GM12878 (cell line): ENCODE measurements around the gene GBX1. TPM values are rescaled to one million over a fixed set of nuclear protein-coding genes. Genes with fewer than 3 reads are reported as not detected.

Source experiments
- ATAC-seq: fragments of 200-7000 bp; cut with Tn5 transposase; 3 replicates; pipeline ENCODE4 v1.9.1; 2020; ENCODE audit warnings: mild to moderate bottlenecking, moderate library complexity
- BruUV-seq: library from RNA; stranded (reverse); fragments of 400-500 nt; replicated peaks from 2 replicates; lab custom pipeline; 2021; lab: Mats Ljungman, UMichigan
- CTCF ChIA-PET: fragments of 300-600 bp; sonication (Branson Sonifier 250); formaldehyde crosslinking; extraction: SDS; loops from one replicate; lab custom pipeline; 2021; ENCODE audit warnings: inconsistent platforms; lab: Yijun Ruan, JAX
- POLR2A ChIA-PET: fragments of 350-600 bp; formaldehyde crosslinking; extraction: SDS; loops from one replicate; lab custom pipeline; 2021; ENCODE audit warnings: inconsistent platforms; lab: Charles Lee
- RAD21 ChIA-PET: fragments of 300-600 bp; sonication (Branson Sonifier 250); formaldehyde crosslinking; loops from one replicate; lab custom pipeline; 2023; ENCODE audit warnings: antibody characterized with exemption; ENCODE audit not compliant: unreplicated experiment; lab: Charles Lee
- SMC1A ChIA-PET: fragments of 300-600 bp; sonication (Branson Sonifier 250); formaldehyde crosslinking; loops from one replicate; lab custom pipeline; 2023; ENCODE audit not compliant: unreplicated experiment, uncharacterized antibody; lab: Charles Lee
- DNase-seq: peaks from one replicate; pipeline ENCODE4 v3.0.0-alpha.2; 2011; ENCODE audit warnings: low read depth, low spot score
- FAIRE-seq: peaks from 3 replicates; lab custom pipeline; 2011; peaks lifted over from hg19 to GRCh38; lab: Jason Lieb, UNC
- H2AFZ ChIP-seq: 2 replicates; pipeline ENCODE4 v1.6.0; 2011; ENCODE audit warnings: low read depth, low read length, control low read depth; ENCODE audit not compliant: control insufficient read depth
- H3K27ac ChIP-seq: 2 replicates; pipeline ENCODE4 v1.5.1; 2011; ENCODE audit warnings: control low read depth; ENCODE audit not compliant: control insufficient read depth, insufficient read depth
- H3K27me3 ChIP-seq, 2 experiments: replicated peaks in 1 of 2; 2 replicates each; pipeline versions ENCODE4 v1.6.0 to v1.6.1; 2011; ENCODE audit warnings: low read length in 1 of 2; ENCODE audit not compliant: control insufficient read depth in 2 of 2, insufficient read depth in 2 of 2
- H3K36me3 ChIP-seq, 2 experiments: 2 replicates each; pipeline ENCODE4 v1.5.1; 2011; ENCODE audit warnings: low read length in 1 of 2; ENCODE audit not compliant: control insufficient read depth in 2 of 2, insufficient read depth in 2 of 2
- H3K4me1 ChIP-seq: 2 replicates; pipeline ENCODE4 v1.6.1; 2011; ENCODE audit warnings: mild to moderate bottlenecking, low read length, moderate library complexity, mixed read lengths; ENCODE audit not compliant: control insufficient read depth, insufficient read depth
- H3K4me2 ChIP-seq: 2 replicates; pipeline ENCODE4 v1.6.0; 2011; ENCODE audit warnings: control low read depth; ENCODE audit not compliant: control insufficient read depth, insufficient read depth
- H3K4me3 ChIP-seq: fragments of 200-600 bp; sonication (generic); 2 replicates; pipeline ENCODE4 v1.5.1; 2016
- H3K79me2 ChIP-seq: 2 replicates; pipeline ENCODE4 v1.6.0; 2011; ENCODE audit warnings: low read length; ENCODE audit not compliant: control insufficient read depth, insufficient read depth
- H3K9ac ChIP-seq: 2 replicates; pipeline ENCODE4 v1.8.0; 2011; ENCODE audit warnings: low read length, control low read depth, mixed read lengths; ENCODE audit not compliant: control insufficient read depth, insufficient read depth
- H3K9me3 ChIP-seq: replicated peaks from 3 replicates; pipeline ENCODE4 v1.5.1; 2011; ENCODE audit warnings: mild to moderate bottlenecking, low read length; ENCODE audit not compliant: control insufficient read depth, insufficient read depth
- H4K20me1 ChIP-seq: 2 replicates; pipeline ENCODE4 v1.6.0; 2011; ENCODE audit not compliant: control insufficient read depth, insufficient read depth
- CEBPB ChIP-seq, 2 experiments: fragments of 150-350 bp in 1 of 2; IDR thresholded peaks; 2 replicates each; pipeline ENCODE4 v1.6.1; 2012 to 2014; ENCODE audit warnings: low read depth in 2 of 2, low read length in 2 of 2, borderline replicate concordance in 1 of 2, inconsistent platforms in 1 of 2
- CREB1 ChIP-seq: IDR thresholded peaks from 2 replicates; pipeline ENCODE4 v1.6.1; 2012; ENCODE audit warnings: low read depth, mild to moderate bottlenecking, inconsistent platforms
- CREM ChIP-seq: IDR thresholded peaks from 2 replicates; pipeline ENCODE4 v1.6.1; 2014; ENCODE audit warnings: antibody characterized with exemption, low read depth
- E2F4 ChIP-seq: IDR thresholded peaks from 2 replicates; pipeline ENCODE4 v1.6.1; 2012; ENCODE audit warnings: low read depth, low read length, improper control_type of control experiment
- KAT2A ChIP-seq: conservative IDR thresholded peaks from 2 replicates; pipeline ENCODE4 v1.6.1; 2011; ENCODE audit warnings: low read depth, low read length; ENCODE audit not compliant: control insufficient read depth
- MLLT1 ChIP-seq: fragments of 450-650 bp; IDR thresholded peaks from 2 replicates; pipeline ENCODE4 v1.6.1; 2016; ENCODE audit warnings: mild to moderate bottlenecking
- MTA2 ChIP-seq: fragments of 450-650 bp; IDR thresholded peaks from 2 replicates; pipeline ENCODE4 v1.6.1; 2016; ENCODE audit warnings: low read depth, mild to moderate bottlenecking, moderate library complexity
- RBBP5 ChIP-seq: fragments of 200-600 bp; sonication (generic); conservative IDR thresholded peaks from 2 replicates; pipeline ENCODE4 v1.6.1; 2016
- SUPT20H ChIP-seq: IDR thresholded peaks from 2 replicates; pipeline ENCODE4 v1.6.1; 2011; ENCODE audit warnings: low read depth, mild to moderate bottlenecking, low read length, moderate library complexity, borderline replicate concordance; ENCODE audit not compliant: control insufficient read depth
- YY1 ChIP-seq: IDR thresholded peaks from 2 replicates; pipeline ENCODE4 v1.6.1; 2011; ENCODE audit warnings: low read depth, mild to moderate bottlenecking, low read length
- ZBTB40 ChIP-seq: fragments of 450-650 bp; IDR thresholded peaks from 2 replicates; pipeline ENCODE4 v1.6.1; 2016; ENCODE audit warnings: mild to moderate bottlenecking, moderate library complexity, borderline replicate concordance
- ZNF592 ChIP-seq: fragments of 450-650 bp; IDR thresholded peaks from 2 replicates; pipeline ENCODE4 v1.6.1; 2017; ENCODE audit warnings: mild to moderate bottlenecking, moderate library complexity
- WGBS: methylation state at CpG from one replicate; pipeline ENCODE4 v1.1.6; 2016; ENCODE audit warnings: low lambda C conversion rate; ENCODE audit not compliant: insufficient replicate concordance, insufficient coverage; ENCODE audit errors: missing lambda C conversion rate; 5-methylcytosine and 5-hydroxymethylcytosine counted together
- in situ Hi-C: fragments of 300-500 bp; cut with MboI; formaldehyde crosslinking; loops from 9 replicates; pipeline ENCODE4 v1.14.3; 2018; ENCODE audit warnings: mixed read lengths
- intact Hi-C: fragments of 100-400 bp; cut with micrococcal nuclease; formaldehyde crosslinking; loops from one replicate; pipeline ENCODE4 v1.14.2; 2022; ENCODE audit not compliant: unreplicated experiment
- polyA plus RNA-seq, 11 experiments: library from polyadenylated mRNA; depleted of rRNA in 4 of 11; unstranded in 6 of 11; stranded (reverse) in 5 of 11; fragments of >200 nt; fragmentation: Nextera tagmentation in 4 of 11; fragmentation: Illumina TruSeq in 1 of 11; extraction: Ambion mirVana in 4 of 11; extraction: Trizol in 1 of 11; gene quantifications; 1 replicate in 1 of 11; 2 replicates in 10 of 11; pipeline versions ENCODE4 v1.2.1 to v1.2.3, GENCODE V29; 2011 to 2016; ENCODE audit warnings: inconsistent platforms in 2 of 11, missing spikeins in 2 of 11, low read depth in 1 of 11
- total RNA-seq, 4 experiments: library from RNA; depleted of rRNA in 3 of 4; stranded (reverse); fragments of >200 nt in 3 of 4; fragmentation: Illumina TruSeq in 1 of 4; extraction: Trizol in 1 of 4; gene quantifications; 2 replicates each; pipeline versions ENCODE4 v1.2.1 to v1.2.3, GENCODE V29; 2013 to 2021

GBX1 gene
- total and polyA plus RNA-seq, 10 of the 15 experiments (the other 5 are each of a cell fraction or from before 2014, with no cell fraction given), result not detected

DNA sequence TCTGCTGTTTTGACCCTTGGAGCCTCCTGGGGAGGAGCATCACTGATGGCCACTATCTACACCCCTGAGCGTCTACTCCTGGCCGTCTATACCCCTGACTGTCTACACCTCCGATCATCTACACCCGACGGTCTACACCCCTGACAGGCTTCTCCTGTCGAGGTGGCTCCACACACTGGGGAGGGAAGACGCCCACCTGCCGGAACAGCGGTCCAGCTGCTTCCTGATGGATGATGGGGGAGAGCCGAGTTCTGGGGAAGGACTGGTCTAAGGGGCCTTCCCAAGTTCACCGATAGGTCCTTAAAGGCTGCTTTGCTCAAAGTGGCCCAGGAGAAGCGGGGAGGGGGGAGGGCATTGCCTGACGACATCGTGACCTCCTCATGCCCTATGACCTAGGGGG is 39.4 kb downstream of the GBX1 start (continued):
- TF ChIP-seq SUPT20H (no peak), YY1 (no peak), CEBPB (IDR thresholded peaks at IDR 0.05; ENCODE audit: borderline replicate concordance in 1 of 2, low read depth in 2 of 2, low read length in 2 of 2) (no peak), CREM (no peak), E2F4 (no peak), MLLT1 (no peak), RBBP5 (no peak)

GRCh38 chr7:151126491-151127137 is 40.9 kb downstream of the GBX1 start:
- SMC1A ChIA-PET, result no interaction called here
- intact Hi-C loops, result no loop called here
- Histone ChIP-seq H3K36me3 (peaks cover 6 to 14% of the 10 kb centered on the region in 2 experiments; a peak in 3 of 4 replicates), H3K9me3 (no peaks in the 10 kb centered on the region), H3K27me3 (no peaks in the 10 kb centered on the region), H3K9ac (no peak overlapping the region), H3K4me2 (no peak overlapping the region), H3K27ac (no peak overlapping the region), H3K4me1 (no peaks in the 10 kb centered on the region), H3K4me3 (no peak overlapping the region), H3K79me2 (no peaks in the 10 kb centered on the region), H4K20me1 (no peaks in the 10 kb centered on the region), H2AFZ (no peak overlapping the region)
- 77% methylated on average over 13 of the region's 19 CpGs for WGBS
- FAIRE-seq, result no peak
- RAD21 ChIA-PET, result no interaction called here
- no TSS peak for BruUV-seq
- POLR2A ChIA-PET, result no interaction called here
- in situ Hi-C loops, result no loop called here
- no peak for DNase-seq
- CTCF ChIA-PET, result no interaction called here
- no peak for ATAC-seq
- no peak for TF ChIP-seq ZBTB40
- TF ChIP-seq ZNF592, result no peak
- no peak for TF ChIP-seq CREB1
- TF ChIP-seq KAT2A, result no peak
- no peak for TF ChIP-seq MTA2
